CD4-positive, alpha-beta T cell (primary cell): ENCODE results near the gene HMMR. TPM values are rescaled to one million over a fixed set of nuclear protein-coding genes. Genes with fewer than 3 reads are reported as not detected.

Source experiments
- ATAC-seq: fragments of 200-7000 bp; cut with Tn5 transposase; one replicate; pipeline ENCODE4 v1.10.0; 2022; ENCODE audit warnings: mild to moderate bottlenecking; ENCODE audit not compliant: poor library complexity
- CTCF ChIA-PET: fragments of 350-600 bp; sonication (Branson Sonifier 250); formaldehyde crosslinking; loops from one replicate; lab custom pipeline; 2021; ENCODE audit warnings: antibody characterized with exemption, inconsistent platforms; lab: Charles Lee
- POLR2A ChIA-PET: fragments of 350-600 bp; sonication (Branson Sonifier 250); formaldehyde crosslinking; loops from one replicate; lab custom pipeline; 2021; ENCODE audit warnings: antibody characterized with exemption, inconsistent platforms; lab: Charles Lee
- DNase-seq, 14 experiments: peaks; one replicate each; pipeline ENCODE4 v3.0.0-alpha.2; 2013 to 2020; ENCODE audit warnings: mixed read lengths in 2 of 14
- H3K27ac ChIP-seq, 2 donors: one replicate each; pipeline versions ENCODE4 v1.5.1 to v1.7.0; 2013; ENCODE audit warnings: low read length in 2 of 2, low read depth in 1 of 2, mild to moderate bottlenecking in 1 of 2
- H3K27me3 ChIP-seq, 2 experiments: 1 replicate in 1 of 2; 2 replicates in 1 of 2; pipeline versions ENCODE4 v1.6.1 to v1.7.0; 2013; ENCODE audit warnings: low read length in 2 of 2, control low read depth in 1 of 2, mild to moderate bottlenecking in 1 of 2, moderate library complexity in 1 of 2; ENCODE audit not compliant: insufficient read depth in 2 of 2, control insufficient read depth in 1 of 2
- H3K36me3 ChIP-seq: one replicate; pipeline ENCODE4 v1.6.1; 2013; ENCODE audit warnings: low read length, control low read depth; ENCODE audit not compliant: insufficient read depth
- H3K4me1 ChIP-seq: one replicate; pipeline ENCODE4 v1.6.1; 2013; ENCODE audit warnings: low read length, control low read depth; ENCODE audit not compliant: insufficient read depth
- H3K4me3 ChIP-seq: one replicate; pipeline ENCODE4 v1.5.1; 2013; ENCODE audit warnings: mild to moderate bottlenecking, low read length, moderate library complexity
- H3K9me3 ChIP-seq, 2 experiments: 1 replicate in 1 of 2; 2 replicates in 1 of 2; pipeline versions ENCODE4 v1.6.1 to v1.7.0; 2013; ENCODE audit warnings: low read length in 2 of 2, mild to moderate bottlenecking in 2 of 2, control low read depth in 1 of 2, moderate library complexity in 1 of 2; ENCODE audit not compliant: control insufficient read depth in 1 of 2, insufficient read depth in 1 of 2
- H3K27ac Mint-ChIP-seq: one replicate; pipeline ENCODE4 v1.8.0; 2020; ENCODE audit warnings: mixed read lengths
- H3K27me3 Mint-ChIP-seq: one replicate; pipeline ENCODE4 v1.8.0; 2021; ENCODE audit warnings: mixed read lengths
- H3K36me3 Mint-ChIP-seq: one replicate; pipeline ENCODE4 v1.8.0; 2021; ENCODE audit warnings: low read depth, mixed read lengths
- H3K4me1 Mint-ChIP-seq: one replicate; pipeline ENCODE4 v1.8.0; 2021; ENCODE audit warnings: low read depth, mixed read lengths
- H3K4me3 Mint-ChIP-seq: one replicate; pipeline ENCODE4 v1.8.0; 2020; ENCODE audit warnings: mild to moderate bottlenecking, mixed read lengths
- H3K9me3 Mint-ChIP-seq: one replicate; pipeline ENCODE4 v1.8.0; 2020; ENCODE audit warnings: mixed read lengths
- intact Hi-C, 2 experiments: fragments of 100-400 bp; cut with DNase I in 1 of 2; cut with micrococcal nuclease in 1 of 2; formaldehyde crosslinking; loops; one replicate each; pipeline versions ENCODE4 v1.15.1 to v1.9.0; 2023 to 2025; cut with DNase I, micrococcal nuclease
- total RNA-seq, 174 experiments: library from RNA in 2 of 174; stranded (reverse) in 2 of 174; gene quantifications; one replicate each; pipeline ENCODE4 v1.2.3 and lab custom pipeline; 2021 to 2026
- TF ChIP-seq, protein P1 (sequence below): fragments of 200-600 bp; IDR thresholded peaks from one replicate; pipeline ENCODE4 v1.8.0; 2022; ENCODE audit warnings: antibody characterized with exemption, mild to moderate bottlenecking

Gene HMMR
- total RNA-seq, 2 experiments from 2014 or later = 0.42 to 0.74 TPM

DNA sequence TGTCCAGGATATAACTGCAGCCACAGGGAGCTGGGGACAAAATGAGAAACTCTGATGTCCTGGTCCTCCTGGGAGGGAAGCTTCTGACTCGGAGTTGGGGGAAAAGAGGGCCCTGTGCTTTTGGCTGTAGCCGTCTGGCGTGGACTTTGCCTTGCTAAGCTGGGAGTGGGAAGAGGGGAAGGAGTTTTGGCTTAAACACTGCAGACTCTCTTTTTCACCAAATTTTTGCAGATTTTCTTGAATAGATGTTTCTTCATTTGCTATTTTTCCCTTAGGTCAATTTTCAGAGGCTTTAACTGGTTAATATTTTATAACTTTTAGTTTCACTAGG lies 29.3 kb downstream of the HMMR start:
- Histone ChIP-seq H3K27ac (no peak overlapping the region), H3K4me3 (no peak overlapping the region), H3K9me3 (no peaks in the 10 kb centered on the region), H3K27me3 (no peaks in the 10 kb centered on the region), H3K36me3 (no peaks in the 10 kb centered on the region), H3K4me1 (peaks cover 5% of the 10 kb centered on the region)
- DNase-seq (no peak), ATAC-seq (no peak)
- Mint-ChIP-seq H3K27ac (no peak overlapping the region), H3K27me3 (no peaks in the 10 kb centered on the region), H3K9me3 (no peaks in the 10 kb centered on the region), H3K4me1 (no peaks in the 10 kb centered on the region), H3K36me3 (no peaks in the 10 kb centered on the region), H3K4me3 (no peak overlapping the region)
- POLR2A ChIA-PET = interaction anchor here (0.8 to 3.3 kb wide), 3 partner anchors 9 to 15 kb away, joined by 3 to 24 read pairs (median 4); partner anchors contain the start of gene MAT2B
- CTCF ChIA-PET = interaction anchor here (1.1 to 1.2 kb wide), 2 partner anchors 12 to 13 kb away, joined by 4 read pairs; no protein-coding TSS in a partner anchor
- TF ChIP-seq, protein P1, sequence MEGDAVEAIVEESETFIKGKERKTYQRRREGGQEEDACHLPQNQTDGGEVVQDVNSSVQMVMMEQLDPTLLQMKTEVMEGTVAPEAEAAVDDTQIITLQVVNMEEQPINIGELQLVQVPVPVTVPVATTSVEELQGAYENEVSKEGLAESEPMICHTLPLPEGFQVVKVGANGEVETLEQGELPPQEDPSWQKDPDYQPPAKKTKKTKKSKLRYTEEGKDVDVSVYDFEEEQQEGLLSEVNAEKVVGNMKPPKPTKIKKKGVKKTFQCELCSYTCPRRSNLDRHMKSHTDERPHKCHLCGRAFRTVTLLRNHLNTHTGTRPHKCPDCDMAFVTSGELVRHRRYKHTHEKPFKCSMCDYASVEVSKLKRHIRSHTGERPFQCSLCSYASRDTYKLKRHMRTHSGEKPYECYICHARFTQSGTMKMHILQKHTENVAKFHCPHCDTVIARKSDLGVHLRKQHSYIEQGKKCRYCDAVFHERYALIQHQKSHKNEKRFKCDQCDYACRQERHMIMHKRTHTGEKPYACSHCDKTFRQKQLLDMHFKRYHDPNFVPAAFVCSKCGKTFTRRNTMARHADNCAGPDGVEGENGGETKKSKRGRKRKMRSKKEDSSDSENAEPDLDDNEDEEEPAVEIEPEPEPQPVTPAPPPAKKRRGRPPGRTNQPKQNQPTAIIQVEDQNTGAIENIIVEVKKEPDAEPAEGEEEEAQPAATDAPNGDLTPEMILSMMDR = no peak
- intact Hi-C loops = no loop called here

DNA sequence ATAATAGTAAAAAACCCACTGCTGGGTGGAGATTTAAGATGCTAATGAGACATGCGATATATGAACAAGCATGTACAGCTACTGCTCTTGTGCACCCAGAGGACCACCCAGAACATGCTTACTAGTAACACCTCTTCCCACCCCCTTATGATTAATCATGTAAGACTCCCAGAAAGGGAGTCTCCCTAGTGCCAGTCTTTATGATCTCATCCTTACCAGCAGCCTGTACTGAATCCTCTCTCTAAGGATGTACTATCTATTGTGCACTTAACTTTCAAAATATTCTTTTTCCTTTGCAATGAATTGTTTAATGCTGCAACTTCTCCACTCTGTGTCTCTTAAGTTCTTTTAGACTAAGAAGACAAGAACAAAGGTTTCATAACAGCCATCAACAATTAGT lies 35.9 kb downstream of the HMMR start:
- Histone ChIP-seq H3K27me3 (no peaks in the 10 kb centered on the region), H3K4me3 (no peak overlapping the region), H3K36me3 (no peaks in the 10 kb centered on the region), H3K4me1 (no peaks in the 10 kb centered on the region), H3K9me3 (no peaks in the 10 kb centered on the region), H3K27ac (no peak overlapping the region)
- no peak overlapping the region for H3K27ac Mint-ChIP-seq
- H3K27me3 Mint-ChIP-seq = no peaks in the 10 kb centered on the region
- H3K36me3 Mint-ChIP-seq = no peaks in the 10 kb centered on the region
- intact Hi-C loops = no loop called here
- no peak overlapping the region for H3K4me3 Mint-ChIP-seq
- H3K4me1 Mint-ChIP-seq = no peaks in the 10 kb centered on the region
- ChIA-PET CTCF (no interaction called here), POLR2A (interaction anchor here (1.2 kb wide), 1 partner anchor 9 kb away, joined by 5 read pairs; the partner anchor contains the start of gene MAT2B)
- TF ChIP-seq, protein P1 = no peak
- DNase-seq (no peak), ATAC-seq (no peak)
- H3K9me3 Mint-ChIP-seq = no peaks in the 10 kb centered on the region

DNA sequence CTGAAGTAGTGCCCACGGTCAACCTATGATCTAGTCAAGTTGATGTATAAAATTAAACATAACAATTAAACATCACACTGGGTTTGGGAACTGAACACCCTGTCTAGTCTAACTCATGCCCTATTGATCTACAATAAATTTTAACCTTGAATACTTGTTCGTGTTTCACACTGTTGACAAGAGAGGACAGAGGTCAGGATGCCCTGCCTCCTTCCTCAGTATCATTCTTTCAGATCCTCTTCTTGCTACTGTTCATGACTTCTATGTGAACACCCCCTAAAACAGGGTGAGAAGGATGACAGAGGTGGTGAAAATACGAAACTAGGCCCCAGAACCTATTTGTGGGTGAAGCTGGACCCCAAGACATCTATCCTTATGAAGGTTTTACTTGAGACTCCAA lies 36.9 kb downstream of the HMMR start:
- Histone ChIP-seq H3K36me3 (no peaks in the 10 kb centered on the region), H3K27me3 (no peaks in the 10 kb centered on the region), H3K9me3 (no peaks in the 10 kb centered on the region), H3K4me1 (peaks cover 3% of the 10 kb centered on the region), H3K27ac (no peak overlapping the region), H3K4me3 (no peak overlapping the region)
- Mint-ChIP-seq H3K27me3 (no peaks in the 10 kb centered on the region), H3K4me1 (peaks cover under 1% of the 10 kb centered on the region), H3K4me3 (no peak overlapping the region), H3K27ac (no peak overlapping the region), H3K36me3 (no peaks in the 10 kb centered on the region), H3K9me3 (no peaks in the 10 kb centered on the region)
- DNase-seq (no peak), ATAC-seq (no peak)
- intact Hi-C loops = no loop called here
- CTCF ChIA-PET = no interaction called here
- TF ChIP-seq, protein P1 = no peak
- POLR2A ChIA-PET = no interaction called here
